Dermis blood vessel endothelial cell (primary cell): ENCODE results near the gene MRPL32. TPM values are rescaled to one million over a fixed set of nuclear protein-coding genes. Genes with fewer than 3 reads are reported as not detected.

Source experiments
- DNase-seq: peaks from one replicate; pipeline ENCODE4 v3.0.0; 2010
- total RNA-seq: library from RNA; depleted of rRNA; stranded (reverse); fragments of >200 nt; gene quantifications from 2 replicates; pipeline ENCODE4 v1.2.3, GENCODE V29; 2014

MRPL32 gene
- total RNA-seq, 1 donor from 2014 or later = 79.5 TPM

DNA sequence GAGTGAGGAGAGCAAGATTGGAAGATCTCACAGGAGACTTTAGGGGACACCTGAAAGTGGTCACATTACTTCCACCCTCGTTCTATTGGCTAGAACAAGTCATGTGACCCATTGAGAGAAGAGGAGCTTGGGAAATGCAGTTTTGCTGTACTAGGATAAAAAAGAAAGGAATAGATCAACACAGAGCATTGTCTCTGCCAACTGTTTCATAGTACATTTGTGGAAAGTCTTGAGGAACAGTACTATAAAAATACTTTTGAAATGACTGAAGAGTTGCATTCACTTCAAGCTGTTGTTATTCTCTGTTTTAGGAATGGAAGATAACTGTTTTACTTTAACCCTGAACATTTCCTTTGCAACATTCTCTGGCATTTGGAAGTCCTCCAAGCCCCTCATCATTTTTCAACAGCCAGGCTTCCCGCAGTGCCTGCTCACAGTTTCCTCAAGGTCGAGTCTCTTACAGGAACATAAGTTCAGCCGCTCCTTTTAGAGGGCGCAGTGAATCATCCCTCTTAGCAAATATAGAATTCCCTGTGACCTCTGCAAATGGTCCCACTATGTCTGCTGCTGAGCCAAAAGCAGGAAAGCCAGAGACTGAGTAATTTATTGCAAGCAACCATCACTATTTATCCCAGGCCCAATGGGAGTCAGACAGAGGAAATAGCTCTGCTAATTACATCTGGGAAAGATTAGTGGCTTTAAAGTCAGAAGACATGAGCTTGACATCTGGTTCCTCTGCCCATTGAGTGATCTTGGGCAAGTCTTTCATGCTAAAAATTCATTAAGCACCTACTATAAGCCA lies 40.7 kb downstream of the MRPL32 start:
- DNase-seq = peak; percentile 92

DNA sequence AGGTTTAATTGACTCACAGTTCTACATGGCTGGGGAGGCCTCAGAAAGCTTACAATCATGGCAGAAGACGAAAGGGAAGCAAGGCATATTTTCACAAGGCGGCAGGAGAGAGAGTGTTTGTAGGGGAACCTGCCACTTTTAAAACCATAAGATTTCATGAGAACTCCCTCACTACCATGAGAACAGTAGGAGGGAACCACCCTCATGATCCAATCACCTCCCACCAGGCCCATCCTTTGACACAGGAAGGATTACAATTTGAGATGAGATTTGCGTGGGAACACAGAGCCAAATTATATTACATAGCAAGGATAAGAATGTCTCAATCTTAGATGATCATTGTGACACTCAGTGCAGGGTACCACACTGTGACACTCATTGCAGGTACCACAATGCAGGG lies 44.2 kb downstream of the MRPL32 start:
- no peak for DNase-seq

DNA sequence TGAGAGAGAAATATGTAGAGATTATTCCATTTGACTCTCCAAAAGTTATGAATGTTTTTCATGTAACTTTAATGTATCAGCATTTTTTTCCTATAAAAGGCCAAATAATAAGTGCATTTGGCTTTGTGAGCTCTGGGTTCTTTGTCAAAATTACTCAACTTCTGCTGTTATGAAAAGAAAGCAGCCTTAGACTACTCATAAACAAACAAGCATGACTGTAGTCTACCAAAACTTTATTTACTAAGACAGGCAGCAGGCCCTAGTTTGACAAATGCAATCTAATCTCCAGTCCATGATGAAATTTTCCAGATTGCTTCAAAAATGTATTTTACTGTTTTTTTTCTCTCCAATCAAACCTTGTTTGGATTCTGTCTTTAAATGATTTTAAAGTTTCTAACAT lies 46.3 kb downstream of the MRPL32 start:
- DNase-seq = no peak

DNA sequence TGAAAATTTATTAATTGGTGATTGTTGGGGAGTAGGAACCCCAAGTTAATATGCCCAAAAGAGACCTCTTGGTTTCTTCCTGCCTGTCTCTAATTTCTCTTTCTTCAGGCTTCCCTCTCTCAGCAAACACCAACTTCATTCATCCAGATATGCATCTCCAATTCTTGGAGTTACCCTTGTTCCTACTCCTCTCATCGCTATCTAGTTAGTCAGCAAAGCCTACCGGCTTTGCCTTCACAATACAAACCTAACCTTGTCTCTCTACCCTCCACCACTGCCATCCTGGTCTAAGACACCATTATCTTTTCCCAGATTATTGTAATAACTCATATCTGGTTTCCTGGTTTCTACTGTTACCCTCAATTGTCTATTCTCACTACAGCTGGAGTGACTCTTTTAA lies 47.9 kb downstream of the MRPL32 start:
- DNase-seq = no peak

DNA sequence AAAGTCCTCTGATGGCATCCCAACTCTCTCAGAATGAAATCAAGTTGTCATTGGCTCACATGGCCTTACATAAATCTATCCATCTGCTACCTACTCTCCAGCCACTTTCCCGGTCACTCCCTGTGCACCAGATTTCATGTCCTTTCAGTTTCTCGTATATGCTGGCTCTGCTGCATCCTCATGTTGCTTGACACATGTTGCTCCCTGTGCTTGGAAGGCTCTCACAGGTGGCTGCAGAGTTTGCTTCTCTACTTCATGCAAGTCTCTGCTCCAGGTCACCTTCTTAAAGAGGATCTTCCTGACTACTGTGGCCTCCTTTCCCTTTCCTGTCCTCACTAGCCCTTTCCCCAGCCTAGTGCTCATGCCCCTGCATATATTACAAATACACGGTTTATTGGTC lies 48.3 kb downstream of the MRPL32 start:
- no peak for DNase-seq

DNA sequence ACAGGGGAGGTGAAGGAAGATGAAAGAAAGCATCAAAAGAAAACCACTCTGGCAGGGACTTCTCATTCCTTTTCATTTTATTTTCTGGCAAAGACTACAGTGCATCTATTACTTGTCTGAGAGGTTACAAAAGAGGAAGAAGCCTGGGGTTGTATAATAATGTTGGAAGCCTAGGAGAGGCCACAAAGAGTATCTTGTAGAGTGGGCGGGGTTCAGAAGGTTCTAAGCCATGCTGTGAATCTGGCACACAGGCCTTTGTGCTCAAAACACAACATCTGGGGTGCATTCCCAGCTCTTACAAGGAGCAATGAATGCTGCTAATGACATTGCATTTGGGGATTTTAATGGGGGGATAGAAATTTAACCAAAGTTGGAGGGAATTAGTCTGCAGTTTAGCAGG lies 49.4 kb downstream of the MRPL32 start:
- no peak for DNase-seq

DNA sequence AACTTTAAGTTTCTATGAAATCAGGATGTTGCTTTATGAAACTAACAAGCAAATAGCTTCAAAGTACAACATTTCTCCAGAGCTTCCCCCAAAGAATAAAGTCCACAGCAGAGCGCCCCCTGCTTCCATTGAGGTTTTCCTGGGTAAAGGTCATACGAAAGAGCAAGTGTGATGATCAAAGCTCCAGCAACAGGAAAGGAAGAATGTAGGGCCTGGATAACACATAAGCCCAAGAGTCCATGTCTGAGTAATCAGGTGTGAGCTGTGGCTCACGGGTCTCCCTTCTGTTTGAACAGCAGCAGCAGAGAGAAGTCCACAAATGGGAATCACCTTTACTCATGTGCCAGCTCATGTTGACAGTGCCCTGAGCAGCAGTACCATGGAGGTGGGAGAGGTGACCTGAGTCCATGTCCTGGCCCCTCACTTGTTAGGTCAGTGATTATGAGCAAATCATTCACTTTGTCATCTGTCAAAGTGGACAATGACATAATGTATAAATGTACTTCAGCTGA lies 50.5 kb downstream of the MRPL32 start:
- DNase-seq = no peak

DNA sequence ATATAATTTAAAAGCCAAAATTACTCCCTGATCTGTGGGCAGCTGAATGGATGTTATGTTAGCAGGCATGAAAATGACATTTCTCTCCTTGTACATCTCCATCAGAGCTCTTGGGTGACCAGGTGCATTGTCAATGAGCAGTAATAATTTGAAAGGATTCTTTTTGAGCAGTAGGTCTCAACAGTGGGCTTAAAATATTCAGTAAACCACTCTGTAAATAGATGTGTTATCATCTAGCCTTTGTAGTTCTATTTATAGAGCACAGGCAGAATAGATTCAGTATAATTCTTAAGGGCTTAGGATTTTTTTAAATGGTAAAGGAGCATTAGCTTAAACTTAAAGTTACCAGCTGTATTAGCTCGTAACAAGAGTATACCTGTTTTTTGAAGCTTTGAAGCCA lies 52.0 kb downstream of the MRPL32 start:
- no peak for DNase-seq

DNA sequence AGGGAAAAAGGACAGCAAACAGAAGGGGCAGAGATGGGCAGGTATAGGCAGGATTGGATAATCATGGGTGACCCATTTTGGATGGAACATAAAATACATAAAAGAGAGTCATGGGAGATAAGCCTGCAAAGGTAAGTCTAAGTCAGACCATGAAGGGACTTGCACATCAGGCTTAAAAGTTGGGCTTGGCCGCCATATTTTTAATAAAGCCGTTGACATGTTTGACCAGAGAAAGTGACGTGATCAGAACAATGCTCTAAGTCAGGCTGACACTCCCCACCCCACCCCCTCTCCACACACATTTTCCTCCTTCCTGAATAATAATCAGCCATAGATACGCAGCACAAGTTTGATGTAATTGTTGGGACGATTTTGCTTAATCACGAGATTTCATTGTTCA lies 54.0 kb downstream of the MRPL32 start:
- no peak for DNase-seq

DNA sequence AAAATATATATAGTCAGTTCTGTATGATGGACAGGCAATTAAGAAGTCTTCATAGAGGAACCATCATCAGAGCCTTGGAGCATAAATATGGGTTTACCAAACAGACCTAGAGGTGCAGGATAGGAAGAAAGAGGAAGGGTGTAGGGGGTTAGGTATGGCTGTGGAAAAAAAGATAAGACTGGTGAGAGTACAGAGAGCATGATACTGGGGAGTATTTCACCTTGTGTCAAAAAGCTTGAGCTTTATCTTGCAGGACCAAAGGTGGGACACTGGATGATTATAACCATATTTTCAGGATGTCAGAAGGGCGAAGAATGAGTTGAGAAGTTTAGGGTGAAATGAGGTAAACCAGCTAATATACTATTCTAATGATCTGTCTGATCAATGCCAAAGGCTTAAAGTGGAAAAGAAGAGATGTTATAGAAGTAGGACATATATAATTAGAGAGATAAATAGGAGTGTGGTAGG lies 54.6 kb downstream of the MRPL32 start:
- DNase-seq = no peak

Other genes starting within 250 kb of the MRPL32 start
- gene C7orf25, start 20.3 kb upstream of the MRPL32 start, total RNA-seq = 5.4 and 8.0 TPM in 2 replicates
- 89.8 and 134 TPM in 2 replicates for gene PSMA2, start 202 bp upstream of the MRPL32 start, total RNA-seq
- not detected in 2 replicates for gene HECW1, start 180.3 kb downstream of the MRPL32 start, total RNA-seq